HG02763 (cell line): ENCODE data around the gene TMC8.
A peak's percentile ranks its signal among the peaks of the same experiment; 100 is the strongest.
"Not testable (repeated sequence)": the region's sequence is repeated elsewhere in the genome, so short reads cannot be mapped to it uniquely, and the experiment has no call there.

Source experiments
- ATAC-seq: cut with Tn5 transposase; IDR thresholded peaks from one replicate; pipeline ENCODE4 v1.9.1; 2021; ENCODE audit warnings: mild to moderate bottlenecking, moderate library complexity; ENCODE audit not compliant: unreplicated experiment

The TMC8 gene

GRCh38 chr17:78147315-78147998 lies 16.9 kb downstream of the TMC8 start:
- peak; percentile 46 for ATAC-seq

- ATAC-seq: no peak
Observed at GRCh38 chr17:78148286-78149016, 17.9 kb downstream of the TMC8 start.

DNA sequence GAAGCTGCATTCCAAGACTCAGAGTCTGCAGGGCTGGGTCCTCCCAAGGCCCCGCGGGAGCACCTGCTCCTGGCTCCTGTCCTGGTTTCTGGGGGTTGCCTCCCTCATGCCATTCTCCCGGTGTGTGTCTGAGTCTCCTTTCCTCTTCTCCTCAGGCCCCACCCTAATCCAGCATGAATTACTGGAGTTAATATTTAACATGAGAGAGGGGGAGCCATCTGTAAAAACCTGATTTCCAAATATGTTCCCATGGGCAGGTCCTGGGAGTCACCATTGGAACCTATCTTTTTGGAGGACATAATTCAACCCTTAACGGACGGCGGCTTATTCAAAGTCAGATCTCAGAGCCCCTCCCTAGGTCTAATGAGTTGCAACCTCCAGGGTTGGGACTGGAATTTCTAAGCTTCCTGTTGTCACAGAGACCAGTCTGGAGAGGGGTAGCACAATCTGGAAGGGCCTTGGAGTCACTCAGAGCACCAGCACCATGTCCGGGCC lies 21.0 kb downstream of the TMC8 start:
- ATAC-seq: no peak

DNA sequence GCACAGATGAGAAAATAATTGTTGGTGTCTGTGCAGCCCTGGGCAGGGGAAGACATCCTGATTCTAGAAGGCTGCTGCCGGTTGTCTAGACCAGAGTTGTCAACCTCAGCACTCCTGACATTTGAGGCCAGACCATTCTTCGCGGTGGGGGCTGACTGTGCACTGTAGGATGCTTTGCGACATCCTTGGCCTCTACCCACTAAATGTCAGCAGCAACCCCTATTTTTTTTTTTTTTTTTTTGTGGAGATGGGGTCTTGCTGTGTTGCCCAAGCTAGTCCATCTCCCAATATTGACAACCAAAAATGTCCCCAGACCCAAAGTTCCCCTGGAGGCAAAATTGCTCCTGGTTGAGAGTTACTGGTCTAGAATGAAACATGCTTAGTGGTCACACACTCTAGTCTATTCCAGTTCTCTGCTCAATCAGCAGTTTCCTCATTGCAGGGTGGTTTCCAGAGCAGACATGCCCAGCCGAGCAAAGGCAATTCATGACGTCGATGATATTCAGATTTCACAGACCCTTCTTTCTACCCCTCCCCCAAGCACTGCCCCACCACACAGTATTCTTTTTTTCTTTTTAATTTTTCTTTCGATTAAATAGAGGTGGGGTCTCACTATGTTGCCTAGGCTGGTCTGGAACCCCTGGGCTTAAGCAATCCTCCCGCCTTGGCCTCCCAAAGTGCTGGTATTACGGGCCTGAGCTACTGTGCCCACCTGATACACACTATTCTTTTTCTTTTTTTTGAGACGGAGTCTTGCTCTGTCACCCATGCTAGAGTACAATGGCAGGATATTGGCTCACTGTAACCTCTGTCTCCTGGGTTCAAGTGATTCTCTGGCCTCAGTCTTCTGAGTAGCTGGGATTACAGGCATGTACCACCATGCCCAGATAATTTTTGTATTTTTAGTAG lies 24.6 kb downstream of the TMC8 start:
- ATAC-seq: peak; percentile 48

DNA sequence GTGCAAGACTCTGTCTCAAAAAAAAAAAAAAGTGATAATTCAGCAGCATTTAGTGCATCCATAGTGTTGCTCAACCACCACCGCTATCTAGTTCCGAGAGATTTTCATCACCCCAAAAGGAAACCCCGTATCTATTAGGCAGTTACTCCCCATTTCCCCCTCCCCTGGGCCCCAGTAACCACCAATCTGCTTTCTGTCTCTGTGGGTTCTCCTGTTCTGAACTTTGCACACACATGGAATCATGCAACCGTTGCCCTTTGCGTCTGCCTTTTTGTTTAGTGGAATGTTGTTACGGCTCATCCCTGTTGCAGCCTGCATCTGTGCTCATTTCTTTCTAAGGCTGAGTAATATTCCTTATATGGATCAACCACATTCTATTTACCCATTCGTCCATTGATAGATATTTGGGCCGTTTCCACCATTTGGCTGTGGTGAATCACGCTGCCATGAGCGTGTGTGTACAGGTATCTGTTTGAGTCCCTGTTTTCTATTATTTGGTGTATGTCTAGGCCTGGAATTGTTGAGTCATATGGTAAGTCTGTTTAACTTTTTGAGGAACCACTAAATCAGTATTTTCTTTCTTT lies 29.1 kb downstream of the TMC8 start:
- no peak for ATAC-seq

GRCh38 chr17:78163881-78164747 lies 33.5 kb downstream of the TMC8 start:
- no peak for ATAC-seq

DNA sequence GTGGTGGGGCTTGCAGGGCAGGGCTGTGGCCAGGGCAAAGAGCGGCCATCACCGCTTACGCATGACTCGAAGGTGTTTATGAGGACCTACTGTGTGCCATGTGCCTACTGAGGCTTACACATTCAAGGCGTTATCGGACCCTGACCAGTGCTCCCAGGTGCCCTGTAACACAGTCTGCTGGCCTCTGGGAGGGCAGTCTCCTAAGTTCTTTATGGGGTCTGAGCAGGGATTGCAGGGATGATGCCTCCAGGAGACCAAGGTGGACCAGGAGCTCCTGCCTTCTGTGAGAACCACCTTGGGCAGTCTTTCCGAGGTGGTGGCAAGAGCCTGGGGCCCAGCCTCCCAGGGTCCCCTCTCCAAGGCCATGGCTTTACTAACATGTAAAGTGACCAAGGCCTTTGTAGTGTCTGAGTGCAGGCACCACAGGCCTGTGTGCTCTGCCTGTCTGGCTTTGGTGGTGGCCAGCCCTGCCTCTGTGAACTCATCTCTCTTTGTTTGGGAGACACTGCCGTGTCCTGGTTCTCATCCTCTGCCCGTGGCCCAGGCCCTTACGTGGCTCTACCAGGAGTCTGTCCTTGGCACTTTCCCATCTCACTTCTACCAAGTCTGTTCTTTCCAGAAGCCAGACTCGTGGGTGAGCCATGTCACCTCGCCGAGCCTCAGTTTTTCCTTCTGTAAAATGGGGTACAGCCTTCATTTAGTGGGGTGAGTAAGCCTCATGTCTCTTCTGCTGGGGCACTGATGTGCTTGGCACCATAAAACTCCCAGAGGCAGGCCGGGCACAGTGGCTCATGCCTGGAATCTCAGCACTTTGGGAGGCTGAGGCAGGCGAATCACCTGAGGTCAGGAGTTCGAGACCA lies 34.4 kb downstream of the TMC8 start:
- ATAC-seq: no peak

- ATAC-seq: no peak
Observed at GRCh38 chr17:78166416-78166815, 35.8 kb downstream of the TMC8 start.

DNA sequence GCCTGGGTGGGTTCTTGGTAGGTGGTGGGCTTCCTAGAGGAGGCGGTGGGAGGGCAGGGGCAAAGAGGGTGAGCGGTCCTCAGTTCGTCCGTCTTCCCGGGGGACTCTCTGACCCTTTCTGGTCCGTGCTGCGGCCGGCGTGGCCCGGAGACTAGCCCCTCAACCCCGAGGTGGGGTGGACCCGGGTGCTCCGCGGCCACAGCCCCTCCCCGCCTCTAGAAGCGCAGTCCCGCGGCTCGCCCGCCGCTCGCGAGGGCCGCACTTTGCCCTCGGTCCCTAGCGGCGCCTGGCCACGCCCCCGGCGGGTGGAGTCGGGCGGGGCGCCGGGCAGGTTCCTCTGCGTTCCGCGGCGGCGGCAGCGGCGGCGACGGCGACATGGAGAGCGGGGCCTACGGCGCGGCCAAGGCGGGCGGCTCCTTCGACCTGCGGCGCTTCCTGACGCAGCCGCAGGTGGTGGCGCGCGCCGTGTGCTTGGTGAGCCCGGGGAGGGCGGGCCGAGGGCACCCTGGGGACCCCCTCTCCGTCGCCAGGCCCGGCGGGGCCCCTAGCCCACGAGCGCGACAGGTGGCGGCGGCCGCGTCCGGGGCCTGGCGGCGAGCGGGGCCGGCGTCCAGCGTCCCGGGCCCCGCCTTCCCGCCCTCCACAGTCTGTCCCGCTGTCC lies 37.8 kb downstream of the TMC8 start, which contains the start of gene SYNGR2:
Gene SYNGR2 (plus strand): TSS at position 340 of the 661 bp plus-strand sequence. CDS start 36 bp downstream, at position 376.
- ATAC-seq: peak; percentile 46

DNA sequence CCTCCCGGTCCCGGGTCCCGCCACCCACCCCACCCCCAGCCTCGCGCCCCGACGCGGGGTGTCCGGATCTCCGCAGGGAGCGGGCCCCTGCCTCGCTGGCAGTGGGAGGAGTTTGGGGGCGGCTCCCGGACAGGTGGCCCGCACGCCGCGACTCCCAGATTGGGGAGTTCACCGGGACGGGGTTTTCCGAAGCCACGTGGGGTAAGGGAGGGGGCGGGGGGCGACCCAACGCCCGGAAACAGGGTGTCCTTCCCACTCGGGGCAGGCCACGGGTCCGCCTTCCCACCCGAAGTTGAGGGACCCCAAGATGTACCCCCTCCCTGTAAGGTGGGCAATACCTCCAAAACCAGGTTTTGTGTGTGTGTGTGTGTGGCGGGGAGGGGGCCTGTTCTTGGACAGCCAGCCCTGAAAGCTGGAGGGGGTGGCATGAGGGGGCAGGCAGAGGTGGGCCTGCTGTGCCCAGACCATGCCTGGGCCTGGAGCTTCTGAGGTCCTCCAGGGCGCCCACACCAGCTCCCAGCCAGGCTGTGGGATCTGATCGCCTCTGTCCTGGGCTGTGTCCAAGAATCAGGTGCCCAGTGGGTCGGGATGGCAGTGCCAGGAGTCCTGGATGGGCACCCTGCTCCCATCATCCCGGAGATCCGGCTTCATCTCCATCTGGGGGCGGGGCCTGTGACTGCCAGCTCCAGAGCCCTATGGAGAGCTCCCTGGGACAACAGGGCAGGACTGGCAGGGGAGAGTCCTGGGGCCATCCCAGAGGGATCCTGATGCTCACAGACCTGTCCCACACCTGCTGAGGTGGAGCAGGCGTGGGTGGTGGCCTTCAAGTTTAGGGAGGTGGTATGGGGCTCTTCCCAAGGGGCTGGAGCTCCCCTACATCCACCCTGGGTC lies 38.6 kb downstream of the TMC8 start:
- peak; percentile 17 for ATAC-seq

GRCh38 chr17:78170692-78171590 lies 40.4 kb downstream of the TMC8 start:
- ATAC-seq: no peak

DNA sequence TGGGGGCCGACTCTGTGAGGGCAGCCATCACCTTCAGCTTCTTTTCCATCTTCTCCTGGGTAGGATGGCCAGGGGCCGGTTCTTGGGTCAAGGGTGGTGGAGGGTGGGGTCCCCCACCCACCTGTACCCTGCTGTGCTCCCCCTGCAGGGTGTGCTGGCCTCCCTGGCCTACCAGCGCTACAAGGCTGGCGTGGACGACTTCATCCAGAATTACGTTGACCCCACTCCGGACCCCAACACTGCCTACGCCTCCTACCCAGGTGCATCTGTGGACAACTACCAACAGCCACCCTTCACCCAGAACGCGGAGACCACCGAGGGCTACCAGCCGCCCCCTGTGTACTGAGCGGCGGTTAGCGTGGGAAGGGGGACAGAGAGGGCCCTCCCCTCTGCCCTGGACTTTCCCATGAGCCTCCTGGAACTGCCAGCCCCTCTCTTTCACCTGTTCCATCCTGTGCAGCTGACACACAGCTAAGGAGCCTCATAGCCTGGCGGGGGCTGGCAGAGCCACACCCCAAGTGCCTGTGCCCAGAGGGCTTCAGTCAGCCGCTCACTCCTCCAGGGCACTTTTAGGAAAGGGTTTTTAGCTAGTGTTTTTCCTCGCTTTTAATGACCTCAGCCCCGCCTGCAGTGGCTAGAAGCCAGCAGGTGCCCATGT lies 41.1 kb downstream of the TMC8 start:
- ATAC-seq: not testable (repeated sequence)

- ATAC-seq: no peak
Observed at GRCh38 chr17:78172249-78173051, 41.9 kb downstream of the TMC8 start.

DNA sequence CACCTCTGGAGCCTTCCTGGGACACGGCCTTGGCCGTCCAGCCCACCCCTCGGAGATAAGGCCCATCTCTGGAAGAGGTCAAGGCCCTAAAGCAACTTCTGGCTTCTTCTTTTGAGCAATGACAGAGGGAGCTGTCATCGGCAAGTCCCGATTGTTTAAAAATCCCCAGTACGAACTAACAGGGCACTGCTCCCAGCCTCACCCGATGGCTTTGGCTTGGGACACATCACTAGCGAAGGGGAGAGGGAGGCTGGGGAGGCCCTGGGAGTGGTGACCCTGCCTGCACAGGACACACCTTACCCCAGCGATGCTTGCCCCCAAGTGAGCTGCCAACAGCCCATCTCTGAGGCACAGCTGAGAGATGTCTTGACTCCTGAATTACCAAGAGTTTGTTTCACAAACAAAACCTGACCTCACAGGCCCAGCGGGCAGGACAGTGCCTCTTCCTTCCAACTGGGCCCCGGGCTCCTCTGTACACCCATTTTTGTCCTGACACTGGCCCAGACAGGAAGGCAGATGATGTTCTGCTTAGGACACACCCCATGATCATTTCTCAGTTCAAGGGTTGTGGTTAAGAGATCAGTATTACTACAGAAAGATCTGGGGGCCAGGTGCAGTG lies 42.6 kb downstream of the TMC8 start:
- no peak for ATAC-seq
